Ectodermal cell (in vitro differentiated cells): ENCODE measurements around the gene NCOA3.
"Not testable (repeated sequence)": the region's sequence is repeated elsewhere in the genome, so short reads cannot be mapped to it uniquely, and the experiment has no call there.

Experiments
- H3K27ac ChIP-seq: 2 replicates; pipeline ENCODE4 v1.7.0; 2013; ENCODE audit warnings: mild to moderate bottlenecking, low read depth, low read length; ENCODE audit not compliant: insufficient read depth, poor library complexity, severe bottlenecking
- H3K27me3 ChIP-seq: 2 replicates; pipeline ENCODE4 v1.7.0; 2013; ENCODE audit warnings: mild to moderate bottlenecking, low read length; ENCODE audit not compliant: insufficient read depth, control insufficient read depth, poor library complexity, severe bottlenecking
- H3K36me3 ChIP-seq: one replicate; pipeline ENCODE4 v1.7.0; 2013; ENCODE audit warnings: low read length; ENCODE audit not compliant: control insufficient read depth, insufficient read depth
- H3K4me1 ChIP-seq: one replicate; pipeline ENCODE4 v1.7.0; 2013; ENCODE audit warnings: low read length; ENCODE audit not compliant: control insufficient read depth, insufficient read depth
- H3K4me3 ChIP-seq: 2 replicates; pipeline ENCODE4 v1.7.0; 2013; ENCODE audit warnings: low read depth, low read length, control low read depth; ENCODE audit not compliant: insufficient read depth
- H3K9me3 ChIP-seq: 2 replicates; pipeline ENCODE4 v1.7.0; 2013; ENCODE audit warnings: mild to moderate bottlenecking, low read length, moderate library complexity; ENCODE audit not compliant: control insufficient read depth
- WGBS, 2 experiments: methylation state at CpG; one replicate each; pipeline ENCODE4 v1.1.7; 2013; ENCODE audit warnings: missing lambda C conversion rate in 2 of 2; 5-methylcytosine and 5-hydroxymethylcytosine counted together

Gene NCOA3

DNA sequence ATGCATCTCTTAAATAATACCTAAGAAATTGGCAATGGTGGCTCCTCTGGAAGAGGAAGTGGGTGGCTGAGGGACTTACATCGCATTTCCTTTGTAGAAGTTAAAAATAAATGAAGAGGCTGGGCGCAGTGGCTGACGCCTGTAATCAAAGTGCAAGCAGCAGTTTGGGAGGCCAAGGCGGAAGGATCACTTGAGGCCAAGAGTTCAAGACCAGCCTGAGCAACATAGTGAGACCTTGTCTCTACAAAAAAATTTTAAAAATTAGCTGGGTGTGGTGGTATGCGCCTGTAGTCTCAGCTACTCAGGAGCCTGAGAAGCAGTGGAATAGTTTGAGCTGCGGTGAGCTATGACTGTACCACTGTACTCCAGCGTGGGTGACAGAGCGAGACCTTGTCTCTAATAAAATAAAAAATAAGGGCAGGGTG lies 12.2 kb upstream of the NCOA3 start:
- Histone ChIP-seq H3K4me3 (no peak overlapping the region), H3K9me3 (no peaks in the 10 kb centered on the region), H3K27me3 (no peaks in the 10 kb centered on the region), H3K4me1 (peaks cover 6% of the 10 kb centered on the region), H3K27ac (no peak overlapping the region), H3K36me3 (no peaks in the 10 kb centered on the region)
- WGBS, 2 experiments = 91 to 95% methylated on average over 8 of the region's 8 CpGs

DNA sequence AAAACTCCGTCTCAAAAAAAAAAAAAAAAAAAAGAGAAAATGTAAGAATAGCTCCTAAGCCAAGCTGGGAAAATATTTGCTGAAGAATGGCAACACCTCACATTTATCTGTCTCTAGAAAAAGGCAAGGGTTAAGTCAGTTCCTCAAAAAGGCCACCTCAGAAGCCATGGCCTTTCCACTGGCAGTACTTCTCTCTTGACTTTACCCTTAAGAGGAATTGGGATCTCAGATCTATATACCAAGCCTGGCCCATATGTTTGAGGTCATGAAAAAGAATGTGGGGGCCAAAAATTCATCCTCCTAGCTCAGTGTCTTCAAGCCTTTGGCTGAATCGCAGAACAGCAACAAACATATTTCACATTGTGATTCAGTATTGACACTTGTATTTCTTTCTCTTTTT lies 10.9 kb upstream of the NCOA3 start:
- Histone ChIP-seq H3K9me3 (no peaks in the 10 kb centered on the region), H3K36me3 (no peaks in the 10 kb centered on the region), H3K4me1 (peaks cover 6% of the 10 kb centered on the region), H3K27ac (no peak overlapping the region), H3K4me3 (no peak overlapping the region), H3K27me3 (no peaks in the 10 kb centered on the region)
- 88 to 92% methylated on average over 1 to 2 of the region's 2 CpGs for WGBS, 2 experiments

DNA sequence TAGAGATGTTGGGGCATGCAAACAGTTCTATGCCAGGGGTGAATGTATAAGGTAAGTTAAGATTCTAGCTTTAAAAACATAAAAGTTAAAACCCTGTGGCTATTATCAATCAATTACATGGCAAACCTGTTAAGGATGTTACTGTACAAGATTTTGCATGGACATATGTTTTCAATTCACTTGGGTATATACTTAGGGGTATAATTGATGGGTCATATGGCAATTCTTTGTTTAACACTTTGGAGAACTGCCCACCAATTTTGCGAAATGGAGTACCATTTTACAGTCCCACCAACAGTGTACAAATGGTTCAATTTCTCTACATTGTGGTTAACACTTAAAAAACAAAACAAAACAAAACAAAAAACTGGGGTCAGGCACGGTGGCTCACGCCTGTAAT lies 9.4 kb upstream of the NCOA3 start:
- Histone ChIP-seq H3K27me3 (no peaks in the 10 kb centered on the region), H3K27ac (no peak overlapping the region), H3K9me3 (no peaks in the 10 kb centered on the region), H3K4me3 (no peak overlapping the region), H3K4me1 (peaks cover 6% of the 10 kb centered on the region), H3K36me3 (no peaks in the 10 kb centered on the region)
- WGBS, 2 experiments = 95 to 96% methylated on average over 3 of the region's 3 CpGs

DNA sequence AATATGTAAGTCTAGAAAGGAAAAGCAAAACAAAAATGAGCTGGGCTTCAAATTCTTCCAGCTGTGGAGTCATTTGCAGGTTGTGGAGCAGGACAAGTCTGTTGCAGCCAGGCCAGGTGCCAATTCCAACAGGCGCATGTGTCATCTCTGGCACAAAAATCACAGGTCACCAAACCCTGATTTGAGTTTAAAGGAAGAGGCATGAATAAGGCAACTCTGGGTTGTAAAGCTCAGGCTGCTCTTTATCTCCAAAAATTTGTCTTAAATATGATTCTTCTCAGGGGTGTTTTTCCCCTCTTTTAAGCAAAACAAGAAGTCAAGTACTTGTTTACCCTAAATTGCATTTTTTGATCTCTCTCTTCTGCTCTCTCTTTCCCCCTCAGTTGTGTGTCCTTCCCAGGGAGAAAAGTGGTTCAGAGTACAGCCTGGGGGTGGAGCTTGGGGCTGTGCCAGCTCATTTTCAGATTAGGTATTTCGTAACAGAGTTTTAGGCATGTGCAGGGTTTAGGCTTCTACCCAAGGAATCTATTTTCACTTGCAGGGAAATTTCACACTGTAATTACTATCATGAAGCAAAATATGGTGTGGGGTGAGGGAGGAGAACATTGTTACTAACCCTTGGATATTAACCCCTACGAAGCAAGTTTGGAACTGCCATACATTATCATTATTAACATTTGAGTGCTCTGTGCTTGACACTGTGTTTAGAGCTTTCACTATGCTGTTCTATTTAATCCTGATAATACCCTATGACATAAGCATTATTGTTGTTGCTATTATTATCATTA lies 8.3 kb upstream of the NCOA3 start:
- Histone ChIP-seq H3K4me3 (no peak overlapping the region), H3K4me1 (peaks cover 6% of the 10 kb centered on the region), H3K27ac (no peak overlapping the region), H3K27me3 (no peaks in the 10 kb centered on the region), H3K36me3 (no peaks in the 10 kb centered on the region), H3K9me3 (no peaks in the 10 kb centered on the region)
- WGBS, 2 experiments = 67 to 90% methylated on average over 2 to 3 of the region's 3 CpGs

DNA sequence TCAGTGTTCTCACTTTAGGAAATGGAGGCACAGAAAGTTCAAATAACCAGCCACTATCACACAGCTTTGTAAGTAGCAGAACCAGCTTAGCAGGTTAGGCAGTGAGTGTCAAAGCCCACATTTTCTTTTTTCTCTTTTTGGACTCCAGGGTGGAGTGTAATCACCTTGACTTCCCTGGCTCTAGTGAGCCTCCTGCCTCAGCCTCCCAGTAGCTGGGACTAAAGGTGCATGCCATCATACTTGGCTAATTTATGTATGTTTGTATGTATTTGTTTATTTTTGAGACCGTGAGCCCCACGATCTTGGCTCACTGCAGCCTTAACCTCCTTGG lies 7.8 kb upstream of the NCOA3 start:
- Histone ChIP-seq H3K27me3 (no peaks in the 10 kb centered on the region), H3K9me3 (no peaks in the 10 kb centered on the region), H3K27ac (no peak overlapping the region), H3K4me3 (no peak overlapping the region), H3K36me3 (no peaks in the 10 kb centered on the region), H3K4me1 (peaks cover 6% of the 10 kb centered on the region)
- 86 to 93% methylated on average over 2 of the region's 2 CpGs for WGBS, 2 experiments

DNA sequence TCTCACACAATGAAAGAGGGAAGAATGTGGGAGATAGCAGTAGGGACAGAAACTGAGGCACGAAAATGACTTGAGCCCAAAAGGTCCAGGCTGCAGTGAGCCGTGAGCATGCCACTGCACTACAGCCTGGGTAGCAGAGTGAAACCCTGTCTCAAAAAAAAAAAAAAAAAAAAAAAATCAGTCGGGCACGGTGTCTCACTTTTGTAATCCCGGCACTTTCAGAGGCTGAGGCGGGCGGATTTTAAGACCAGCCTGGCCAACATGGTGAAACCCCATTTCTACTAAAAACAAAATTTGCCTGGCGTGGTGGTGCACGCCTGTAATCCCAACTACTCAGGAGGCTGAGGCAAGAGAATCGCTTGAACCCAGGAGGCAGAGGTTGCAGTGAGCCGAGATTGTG lies 7.1 kb upstream of the NCOA3 start:
- H3K27ac ChIP-seq, H3K9me3 ChIP-seq, H3K4me1 ChIP-seq, H3K27me3 ChIP-seq, H3K36me3 ChIP-seq, H3K4me3 ChIP-seq: not testable (repeated sequence)
- 89 to 91% methylated on average over 10 to 11 of the region's 11 CpGs for whole genome bisulfite sequencing, 2 experiments

DNA sequence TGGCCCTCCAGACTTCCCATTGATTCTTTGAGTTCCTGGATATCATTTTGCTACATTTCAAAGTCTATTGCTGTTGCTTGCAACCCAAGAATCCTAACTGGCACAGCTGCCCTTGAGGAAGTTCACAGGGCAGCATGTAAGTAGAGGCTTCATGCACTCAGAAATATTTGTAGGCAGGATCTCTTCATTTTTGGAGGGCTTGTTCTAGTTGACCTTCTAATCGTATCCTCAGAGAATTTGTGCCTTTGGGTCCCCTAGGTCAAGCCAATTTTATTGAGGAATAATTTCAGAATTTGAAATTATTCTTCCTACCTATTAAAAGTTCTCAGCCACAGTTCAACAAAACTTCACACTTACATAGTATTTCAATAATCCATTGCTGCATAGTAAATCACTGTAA lies 5.6 kb upstream of the NCOA3 start:
- Histone ChIP-seq H3K9me3 (no peaks in the 10 kb centered on the region), H3K4me1 (peaks cover 6% of the 10 kb centered on the region), H3K27me3 (no peaks in the 10 kb centered on the region), H3K36me3 (no peaks in the 10 kb centered on the region), H3K27ac (no peak overlapping the region), H3K4me3 (no peak overlapping the region)
- 92 to 100% methylated on average over 1 of the region's 1 CpG for WGBS, 2 experiments

DNA sequence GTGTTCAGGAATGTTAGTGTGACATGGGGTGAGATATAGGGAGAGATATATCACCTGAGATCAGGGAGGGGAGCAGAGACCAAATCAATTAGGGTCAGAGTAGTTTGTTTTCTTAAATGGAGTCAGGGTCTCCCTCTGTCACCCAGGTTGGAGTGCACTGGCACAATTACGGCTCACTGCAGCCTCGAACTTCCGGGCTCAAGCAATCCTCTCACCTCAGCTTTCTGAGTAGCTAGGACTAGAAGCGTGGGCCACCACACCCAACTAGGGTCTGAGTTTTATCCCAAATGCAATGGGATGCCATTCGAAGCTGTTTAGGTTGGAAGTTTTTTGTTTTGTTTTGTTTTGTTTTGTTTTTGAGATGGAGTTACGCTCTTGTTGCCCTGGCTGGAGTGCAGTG lies 3.1 kb upstream of the NCOA3 start:
- Histone ChIP-seq H3K9me3 (no peaks in the 10 kb centered on the region), H3K27ac (no peak overlapping the region), H3K27me3 (no peaks in the 10 kb centered on the region), H3K36me3 (no peaks in the 10 kb centered on the region), H3K4me3 (no peak overlapping the region), H3K4me1 (no peaks in the 10 kb centered on the region)
- 91 to 93% methylated on average over 6 of the region's 6 CpGs for WGBS, 2 experiments

DNA sequence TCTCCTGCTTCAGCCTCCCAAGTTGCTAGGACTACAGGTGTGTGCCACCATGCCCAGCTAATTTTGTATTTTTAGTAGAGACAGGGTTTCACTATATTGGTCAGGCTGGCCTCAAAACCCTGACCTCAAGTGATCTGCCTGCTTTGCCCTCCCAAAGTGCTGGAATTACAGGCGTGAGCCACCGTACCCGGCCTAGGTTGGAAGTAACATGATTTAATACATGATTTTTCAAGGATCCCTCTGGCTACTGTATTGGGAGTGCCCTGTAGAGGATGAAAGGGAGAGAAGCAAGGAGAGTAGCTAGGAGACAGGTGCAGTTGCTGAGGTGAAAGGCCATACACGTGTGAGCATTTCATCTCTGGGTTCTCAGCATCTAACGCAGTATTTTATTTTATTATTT lies 2.6 kb upstream of the NCOA3 start:
- Histone ChIP-seq H3K4me1 (peaks cover 3% of the 10 kb centered on the region), H3K36me3 (no peaks in the 10 kb centered on the region), H3K4me3 (no peak overlapping the region), H3K27ac (no peak overlapping the region), H3K9me3 (no peaks in the 10 kb centered on the region), H3K27me3 (no peaks in the 10 kb centered on the region)
- 88 to 91% methylated on average over 4 of the region's 5 CpGs for WGBS, 2 experiments

DNA sequence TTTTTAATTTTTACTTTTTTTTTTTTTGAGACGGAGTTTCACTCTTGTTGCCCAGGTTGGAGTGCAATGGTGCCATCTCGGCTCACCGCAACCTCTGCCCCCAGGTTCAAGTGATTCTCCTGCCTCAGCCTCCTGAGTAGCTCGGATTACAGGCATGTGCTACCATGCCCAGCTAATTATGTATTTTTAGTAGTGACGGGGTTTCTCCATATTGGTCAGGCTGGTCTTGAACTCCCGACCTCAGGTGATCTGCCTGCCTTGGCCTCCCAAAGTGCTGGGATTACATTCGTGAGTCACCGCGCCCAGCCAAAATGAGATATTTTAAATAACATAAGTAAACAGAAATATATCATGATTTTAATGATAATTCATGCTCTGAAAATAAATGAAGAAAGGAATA lies 1.6 kb upstream of the NCOA3 start:
- WGBS, 2 experiments = 96 to 98% methylated on average over 6 of the region's 9 CpGs
- H3K4me3 ChIP-seq, H3K27ac ChIP-seq, H3K9me3 ChIP-seq, H3K36me3 ChIP-seq, H3K4me1 ChIP-seq, H3K27me3 ChIP-seq: not testable (repeated sequence)

DNA sequence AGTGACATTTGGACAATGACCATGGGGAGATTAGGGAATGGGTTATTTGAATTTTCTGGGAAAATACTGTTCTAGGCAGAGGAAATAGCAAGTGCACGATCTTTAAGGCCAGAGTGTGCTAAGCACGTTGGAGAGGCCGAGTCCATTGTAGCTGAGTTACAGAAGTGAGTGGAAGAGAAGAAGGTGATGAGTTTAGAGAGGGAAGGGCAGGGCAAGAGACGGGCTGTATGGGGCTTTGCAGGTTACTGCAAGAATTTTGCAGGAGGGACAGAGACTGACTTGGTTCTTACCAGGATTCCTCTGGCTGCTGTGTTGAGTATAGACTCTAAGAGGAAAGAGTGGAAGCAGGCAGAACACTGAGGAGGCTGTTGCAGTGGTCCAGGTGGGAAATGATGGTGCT lies 1.1 kb upstream of the NCOA3 start:
- Histone ChIP-seq H3K27ac (no peak overlapping the region), H3K4me1 (peaks cover 7% of the 10 kb centered on the region), H3K4me3 (no peak overlapping the region), H3K27me3 (no peaks in the 10 kb centered on the region), H3K36me3 (no peaks in the 10 kb centered on the region), H3K9me3 (no peaks in the 10 kb centered on the region)
- WGBS, 2 experiments = 76 to 79% methylated on average over 4 of the region's 4 CpGs
